CMK (cell line): ENCODE data around the gene ZNF488.
A peak's percentile ranks its signal among the peaks of the same experiment; 100 is the strongest.

ENCODE experiments used
- DNase-seq: peaks from one replicate; pipeline ENCODE4 v3.0.0-alpha.2; 2010; ENCODE audit warnings: low read depth

The ZNF488 gene

DNA sequence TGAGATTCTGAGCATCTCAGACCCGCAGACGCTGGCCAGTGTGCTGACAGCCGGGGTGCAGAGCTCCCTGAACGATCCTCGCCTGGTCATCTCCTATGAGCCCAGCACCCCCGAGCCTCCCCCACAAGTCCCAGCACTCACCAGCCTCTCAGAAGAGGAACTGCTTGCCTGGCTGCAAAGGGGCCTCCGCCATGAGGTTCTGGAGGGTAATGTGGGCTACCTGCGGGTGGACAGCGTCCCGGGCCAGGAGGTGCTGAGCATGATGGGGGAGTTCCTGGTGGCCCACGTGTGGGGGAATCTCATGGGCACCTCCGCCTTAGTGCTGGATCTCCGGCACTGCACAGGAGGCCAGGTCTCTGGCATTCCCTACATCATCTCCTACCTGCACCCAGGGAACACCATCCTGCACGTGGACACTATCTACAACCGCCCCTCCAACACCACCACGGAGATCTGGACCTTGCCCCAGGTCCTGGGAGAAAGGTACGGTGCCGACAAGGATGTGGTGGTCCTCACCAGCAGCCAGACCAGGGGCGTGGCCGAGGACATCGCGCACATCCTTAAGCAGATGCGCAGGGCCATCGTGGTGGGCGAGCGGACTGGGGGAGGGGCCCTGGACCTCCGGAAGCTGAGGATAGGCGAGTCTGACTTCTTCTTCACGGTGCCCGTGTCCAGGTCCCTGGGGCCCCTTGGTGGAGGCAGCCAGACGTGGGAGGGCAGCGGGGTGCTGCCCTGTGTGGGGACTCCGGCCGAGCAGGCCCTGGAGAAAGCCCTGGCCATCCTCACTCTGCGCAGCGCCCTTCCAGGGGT is 35.2 kb downstream of the ZNF488 start:
- no peak for DNase-seq

DNA sequence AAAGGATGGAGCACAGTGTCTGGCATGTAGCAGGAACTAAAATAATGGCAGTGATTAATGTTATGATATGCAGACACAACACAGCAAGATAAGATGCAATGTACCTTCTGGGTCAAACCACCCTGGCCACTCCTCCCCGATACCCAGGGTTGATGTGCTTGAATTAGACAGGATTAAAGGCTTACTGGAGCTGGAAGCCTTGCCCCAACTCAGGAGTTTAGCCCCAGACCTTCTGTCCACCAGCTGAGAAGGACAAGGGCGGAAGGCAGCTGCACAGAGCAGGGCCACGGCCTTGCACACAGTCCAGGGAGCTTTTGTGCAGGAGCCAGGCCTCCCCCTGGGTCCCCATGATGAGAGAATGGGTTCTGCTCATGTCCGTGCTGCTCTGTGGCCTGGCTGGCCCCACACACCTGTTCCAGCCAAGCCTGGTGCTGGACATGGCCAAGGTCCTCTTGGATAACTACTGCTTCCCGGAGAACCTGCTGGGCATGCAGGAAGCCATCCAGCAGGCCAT is 35.9 kb downstream of the ZNF488 start, which contains the start of gene RBP3:
Gene RBP3 (plus strand): TSS at position 226 of the 514 bp plus-strand sequence. CDS start 122 bp downstream, at position 348.
- DNase-seq = no peak

DNA sequence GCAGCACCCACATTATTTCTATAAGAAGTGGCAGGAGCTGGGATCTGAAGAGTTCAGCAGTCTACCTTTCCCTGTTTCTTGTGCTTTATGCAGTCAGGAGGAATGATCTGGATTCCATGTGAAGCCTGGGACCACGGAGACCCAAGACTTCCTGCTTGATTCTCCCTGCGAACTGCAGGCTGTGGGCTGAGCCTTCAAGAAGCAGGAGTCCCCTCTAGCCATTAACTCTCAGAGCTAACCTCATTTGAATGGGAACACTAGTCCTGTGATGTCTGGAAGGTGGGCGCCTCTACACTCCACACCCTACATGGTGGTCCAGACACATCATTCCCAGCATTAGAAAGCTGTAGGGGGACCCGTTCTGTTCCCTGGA is 36.8 kb downstream of the ZNF488 start:
- DNase-seq = no peak

DNA sequence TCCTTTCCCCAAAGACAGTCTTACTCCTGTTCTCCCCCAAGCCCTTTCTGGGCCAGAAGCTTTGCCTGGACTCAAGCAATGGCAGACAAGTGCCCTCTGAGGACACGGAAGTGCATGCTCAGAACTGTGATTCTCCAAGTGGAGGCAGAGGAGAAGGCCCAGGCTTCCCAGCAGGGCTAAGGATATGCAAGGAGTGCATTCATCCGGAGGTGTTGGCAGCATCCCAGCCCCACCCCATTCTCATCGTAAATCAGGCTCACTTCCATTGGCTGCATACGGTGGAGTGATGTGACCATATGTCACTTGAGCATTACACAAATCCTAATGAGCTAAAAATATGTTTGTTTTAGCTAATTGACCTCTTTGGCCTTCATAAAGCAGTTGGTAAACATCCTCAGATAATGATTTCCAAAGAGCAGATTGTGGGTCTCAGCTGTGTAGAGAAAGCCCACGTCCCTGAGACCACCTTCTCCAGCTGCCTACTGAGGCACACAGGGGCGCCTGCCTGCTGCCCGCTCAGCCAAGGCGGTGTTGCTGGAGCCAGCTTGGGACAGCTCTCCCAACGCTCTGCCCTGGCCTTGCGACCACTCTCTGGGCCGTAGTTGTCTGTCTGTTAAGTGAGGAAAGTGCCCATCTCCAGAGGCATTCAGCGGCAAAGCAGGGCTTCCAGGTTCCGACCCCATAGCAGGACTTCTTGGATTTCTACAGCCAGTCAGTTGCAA is 37.4 kb downstream of the ZNF488 start:
- DNase-seq = no peak

DNA sequence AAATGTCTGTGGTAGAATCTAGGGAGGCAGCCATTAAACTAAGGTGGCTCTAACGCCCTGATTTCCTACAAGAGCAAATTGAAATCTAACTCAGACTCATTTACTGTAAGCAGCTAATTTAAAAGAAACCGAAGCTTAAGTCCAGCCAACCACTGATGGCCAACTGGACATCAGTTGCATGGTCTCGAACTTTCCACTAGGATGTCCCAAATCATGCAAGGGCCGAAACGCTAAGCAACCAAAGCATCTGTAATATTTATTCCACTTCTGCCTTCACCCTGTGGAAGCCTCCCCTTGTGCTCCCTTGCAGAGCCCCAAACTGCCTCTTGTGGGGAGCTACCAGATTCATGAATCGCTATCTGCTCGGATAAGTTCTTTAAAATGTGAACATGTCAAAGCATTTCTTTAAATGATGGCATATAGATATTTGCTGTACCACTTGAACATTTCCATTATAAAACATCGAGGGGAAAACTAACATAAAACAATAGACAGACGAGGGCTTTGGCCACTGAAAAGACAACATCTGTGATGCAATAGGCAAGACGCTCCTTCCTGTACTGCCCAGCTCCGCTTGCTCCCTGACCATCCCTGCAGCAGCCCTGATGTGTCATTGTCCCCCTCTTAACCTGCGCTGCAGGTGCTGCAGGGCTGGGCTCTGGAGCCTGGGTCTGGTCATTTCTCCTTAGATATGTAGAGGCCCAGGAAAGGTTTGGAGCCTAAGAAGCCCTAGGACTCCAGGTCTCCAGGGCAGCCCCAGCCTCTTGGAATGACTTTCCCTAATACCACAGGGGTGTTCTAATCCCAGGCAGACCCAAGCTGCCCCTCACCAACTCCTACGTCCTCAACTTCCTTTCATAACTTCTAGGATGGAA is 38.9 kb downstream of the ZNF488 start:
- no peak for DNase-seq

DNA sequence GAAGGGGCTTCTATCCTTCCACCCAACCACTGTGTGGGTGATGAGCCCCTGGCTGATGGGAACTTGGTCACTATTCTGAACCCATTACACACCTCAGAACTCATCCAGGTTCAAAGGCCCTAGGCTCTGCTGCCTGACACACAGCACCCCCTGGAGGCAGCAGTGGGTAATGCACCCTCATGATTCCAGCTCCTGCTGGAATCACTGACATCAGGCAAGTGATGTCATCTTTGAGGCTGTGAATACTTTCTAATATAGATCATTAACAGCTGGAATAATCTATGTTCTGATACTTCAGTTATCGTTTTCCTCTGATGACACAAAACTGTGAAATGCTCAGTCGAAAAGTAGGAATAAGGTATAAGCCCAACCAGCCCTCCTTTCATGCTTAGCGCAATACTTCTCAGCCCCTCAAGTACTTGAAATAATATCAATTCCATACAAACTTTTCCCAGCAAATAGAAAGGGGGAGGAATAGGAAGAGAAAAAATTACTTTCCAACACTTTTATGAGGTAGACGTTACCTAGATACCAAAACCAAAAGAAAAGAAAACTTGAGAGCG is 43.4 kb downstream of the ZNF488 start:
- peak; percentile 40 for DNase-seq

DNA sequence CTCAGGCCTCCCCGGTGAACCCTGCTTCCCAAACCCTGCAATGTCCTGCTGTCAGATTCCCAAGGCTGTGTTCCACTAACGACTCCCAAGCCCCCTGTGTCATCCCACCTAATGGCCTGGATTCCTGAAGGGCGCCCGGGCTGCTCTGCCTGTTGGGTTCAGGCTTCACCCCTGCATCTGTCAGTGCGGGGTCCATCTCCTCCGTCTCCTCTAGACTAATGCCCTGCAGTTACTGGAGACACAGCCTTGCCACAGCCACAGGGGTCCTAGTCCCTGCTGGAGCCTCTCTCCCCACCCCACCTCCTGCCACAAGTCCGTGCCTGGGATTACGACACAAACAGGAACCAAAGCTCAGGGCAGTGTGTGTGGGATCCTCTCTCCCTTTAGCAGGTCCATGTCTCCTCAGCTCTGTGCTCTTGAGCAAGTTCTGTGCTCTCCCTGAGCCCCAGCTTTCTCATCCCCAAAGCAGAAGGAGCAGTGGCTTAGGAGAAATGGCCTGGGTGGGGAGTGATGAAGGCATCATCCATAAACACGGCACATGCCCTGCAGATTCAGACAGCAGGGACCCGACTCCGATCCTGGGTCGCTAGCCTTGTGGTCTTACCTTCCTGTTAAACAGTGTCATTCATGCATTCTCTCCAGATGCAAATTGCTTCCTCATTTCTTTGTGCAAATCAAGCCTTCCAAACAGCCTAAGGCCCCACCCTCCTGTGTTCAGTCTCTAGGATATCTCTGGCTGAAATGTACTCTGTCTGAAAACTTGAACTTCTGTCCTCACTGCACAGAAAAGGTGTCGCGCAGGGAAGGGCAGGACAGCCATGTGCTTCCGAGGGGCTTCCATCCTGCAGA is 44.1 kb downstream of the ZNF488 start:
- no peak for DNase-seq

DNA sequence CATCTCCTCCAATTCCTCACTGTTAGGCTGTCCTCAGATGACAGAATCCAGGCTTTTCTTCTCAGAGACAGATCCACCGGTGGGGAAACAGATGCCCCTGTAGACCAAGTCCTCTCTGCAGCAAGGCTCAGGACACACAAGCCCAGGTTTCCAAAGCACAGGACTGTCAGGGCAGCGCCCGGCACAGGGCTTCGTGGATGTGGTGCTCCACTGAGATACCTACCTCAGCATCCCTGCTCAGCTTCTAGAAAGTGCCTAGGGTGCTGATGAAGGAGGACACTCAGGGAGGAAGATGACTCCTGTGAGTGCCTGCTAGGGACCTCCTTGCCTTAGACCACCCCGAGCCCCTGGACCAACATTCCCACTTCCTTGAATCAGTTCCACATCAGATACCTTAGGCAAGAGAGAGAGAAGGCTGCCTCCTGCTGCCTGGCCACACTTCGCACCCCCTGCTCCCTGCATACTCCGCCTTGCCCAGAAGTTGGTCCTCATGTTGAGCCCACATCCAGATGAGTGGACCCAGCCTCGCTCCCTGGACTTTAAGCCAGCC is 44.8 kb downstream of the ZNF488 start:
- no peak for DNase-seq

DNA sequence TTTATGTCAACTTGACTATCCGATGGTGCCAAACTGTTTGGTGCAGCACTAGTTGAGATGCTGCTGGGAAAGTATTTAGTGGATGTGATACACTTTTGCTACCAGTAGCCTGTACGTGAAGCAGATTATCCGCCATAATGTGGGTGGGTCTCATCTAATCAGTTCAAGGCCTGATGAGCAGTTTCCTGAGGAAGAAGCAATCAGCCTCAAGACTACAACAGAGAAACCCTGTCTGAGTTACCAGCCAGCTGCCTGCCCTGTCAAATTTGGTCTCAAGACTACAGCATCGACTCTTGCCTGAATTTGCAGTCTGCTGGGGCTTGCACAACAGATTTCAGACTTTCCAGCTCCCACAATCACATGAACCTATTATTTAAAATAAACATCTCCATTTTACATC is 46.8 kb downstream of the ZNF488 start:
- DNase-seq = no peak

DNA sequence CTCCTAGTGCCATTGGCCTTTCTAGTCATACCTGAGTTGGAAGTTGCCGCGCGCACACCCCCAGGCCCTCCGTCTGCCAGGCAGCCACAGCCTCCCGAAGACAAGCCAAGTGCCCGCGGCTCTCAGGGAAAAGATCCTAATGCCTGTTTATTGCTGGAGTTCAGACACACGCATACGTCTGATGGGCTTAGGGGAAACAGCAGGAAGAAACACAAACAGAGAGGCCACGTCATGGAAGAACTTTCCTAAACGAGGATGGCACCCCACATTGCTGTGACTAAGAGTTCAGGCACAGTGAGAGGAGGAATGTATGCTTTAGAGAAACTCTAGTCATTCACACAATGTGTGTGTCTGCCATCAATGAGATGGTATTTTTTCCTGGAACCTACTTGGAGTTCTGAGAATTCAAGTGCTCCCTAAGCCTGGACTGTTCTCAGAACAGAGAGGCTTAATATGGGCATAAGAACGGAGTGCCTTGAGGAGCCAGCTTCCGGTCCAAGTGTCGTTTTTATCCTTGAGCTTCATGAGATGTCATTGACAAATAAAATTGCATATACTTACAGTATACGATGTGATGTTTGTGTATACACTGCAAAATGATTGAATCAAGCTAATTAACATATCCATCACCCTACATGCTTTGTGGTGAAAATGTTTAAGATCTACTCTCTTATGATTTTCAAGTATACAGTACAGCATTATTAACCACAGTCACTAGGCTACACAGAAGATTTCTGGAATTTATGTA is 47.5 kb downstream of the ZNF488 start:
- DNase-seq = peak; percentile 5

DNA sequence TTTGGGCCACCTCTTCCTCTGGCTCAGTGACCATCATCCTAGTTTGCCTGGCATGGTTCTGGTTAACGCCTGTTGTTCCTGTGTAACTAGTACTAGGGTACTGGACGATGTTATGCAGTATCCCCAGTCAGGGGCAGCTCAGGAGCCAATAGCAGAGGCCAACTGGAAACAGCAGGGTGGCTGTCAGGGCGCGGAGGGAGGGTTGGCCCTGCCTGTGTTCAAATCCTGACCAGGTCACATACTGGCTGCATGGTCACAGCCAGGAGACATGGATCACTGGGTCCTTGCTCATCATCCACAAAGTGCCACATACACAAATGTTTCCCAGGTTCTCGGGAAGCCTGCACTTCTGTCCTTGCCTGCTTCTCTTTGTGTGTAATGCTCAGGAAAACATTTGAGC is 48.2 kb downstream of the ZNF488 start:
- no peak for DNase-seq

DNA sequence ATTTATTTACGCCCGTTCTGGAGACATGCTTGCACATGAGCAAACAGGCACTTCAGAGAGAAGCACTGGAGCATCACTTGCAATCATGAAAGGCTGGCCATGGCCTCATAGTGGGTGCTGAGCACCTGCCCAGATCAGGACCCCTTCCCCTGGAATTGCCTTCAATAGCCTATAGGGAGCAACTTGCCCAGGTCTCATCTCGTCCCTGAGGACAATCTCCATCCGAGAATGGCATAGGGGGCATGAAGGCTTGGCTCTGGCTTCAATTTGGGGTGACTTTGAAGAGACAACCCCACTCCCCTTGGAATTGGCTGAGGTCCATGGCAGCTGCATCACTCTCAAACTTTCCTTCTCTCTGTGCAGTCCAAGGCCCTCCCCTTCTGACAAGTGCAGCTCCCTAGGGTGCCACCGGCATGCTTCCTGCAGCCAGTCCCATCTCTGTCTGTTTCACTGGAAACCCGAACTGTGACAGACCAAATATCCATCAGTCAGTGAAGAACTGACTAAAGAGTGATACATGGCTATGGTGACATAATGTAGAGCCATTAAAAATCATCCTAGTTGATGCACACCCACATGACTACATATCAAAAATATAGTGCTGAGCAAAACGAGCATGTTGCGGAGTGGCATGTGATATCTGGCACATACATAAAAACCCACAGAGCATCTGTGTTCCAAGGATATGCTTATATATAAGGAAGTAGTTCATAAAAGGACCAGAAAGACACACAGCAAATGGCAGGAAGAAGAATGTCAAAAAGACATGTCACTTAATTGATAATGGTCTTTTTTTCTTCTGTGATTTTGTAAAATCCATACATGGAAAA is 49.4 kb downstream of the ZNF488 start:
- no peak for DNase-seq

DNA sequence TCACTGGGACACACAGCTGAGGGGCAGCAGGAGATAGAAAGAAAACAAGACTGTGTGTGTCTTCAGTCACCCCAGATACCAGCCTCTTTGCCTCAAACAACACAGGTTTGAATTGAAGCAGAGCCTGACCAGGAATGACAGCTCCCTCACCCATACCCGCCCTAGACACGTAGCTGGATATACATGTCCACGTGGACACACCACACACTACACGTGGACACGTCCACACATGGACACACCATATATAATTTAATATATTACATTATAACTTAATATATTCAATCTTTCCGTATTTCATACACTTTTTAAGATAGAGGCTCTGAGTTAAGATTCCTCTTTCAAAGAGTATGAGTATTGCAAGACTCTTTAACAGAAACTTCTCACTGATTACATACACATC is 50.6 kb downstream of the ZNF488 start:
- DNase-seq = no peak

DNA sequence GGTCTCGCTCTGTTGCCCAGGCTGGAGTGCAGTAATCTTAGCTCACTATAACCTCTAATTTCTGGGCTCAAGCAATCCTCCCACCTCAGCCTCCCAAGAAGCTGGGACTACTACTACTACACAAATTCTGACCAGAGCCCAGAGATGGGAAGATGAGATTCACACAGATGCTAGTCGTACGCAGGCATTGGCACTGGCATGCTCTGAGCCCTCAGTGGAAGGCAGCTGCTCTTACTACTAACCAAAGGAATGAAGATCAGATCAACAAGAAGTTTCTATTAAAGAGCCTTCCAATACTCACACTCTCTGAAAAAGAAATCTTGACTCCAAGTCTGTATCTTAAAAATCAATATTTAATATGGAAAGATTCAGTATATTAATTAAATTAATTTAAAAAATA is 51.1 kb downstream of the ZNF488 start:
- DNase-seq = no peak

DNA sequence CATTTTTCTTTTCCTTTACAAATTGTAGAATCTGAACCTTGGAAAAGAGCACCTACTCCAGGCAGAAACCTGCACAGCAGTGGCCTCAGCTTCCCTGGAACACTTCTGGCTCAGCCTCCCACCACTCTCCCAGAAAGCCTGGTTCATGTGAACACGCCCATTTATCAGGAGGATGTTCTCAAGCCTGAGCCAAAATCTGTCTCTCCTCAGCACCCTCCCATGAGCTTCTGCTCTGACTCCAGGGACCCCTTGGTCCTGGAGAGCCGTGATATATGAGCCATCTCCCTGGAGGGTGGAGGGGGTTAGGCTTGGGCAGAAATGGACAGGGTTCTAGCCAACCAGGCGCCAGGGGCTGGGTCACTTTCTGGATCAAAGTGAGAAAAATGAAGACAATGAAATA is 51.7 kb downstream of the ZNF488 start:
- no peak for DNase-seq

DNA sequence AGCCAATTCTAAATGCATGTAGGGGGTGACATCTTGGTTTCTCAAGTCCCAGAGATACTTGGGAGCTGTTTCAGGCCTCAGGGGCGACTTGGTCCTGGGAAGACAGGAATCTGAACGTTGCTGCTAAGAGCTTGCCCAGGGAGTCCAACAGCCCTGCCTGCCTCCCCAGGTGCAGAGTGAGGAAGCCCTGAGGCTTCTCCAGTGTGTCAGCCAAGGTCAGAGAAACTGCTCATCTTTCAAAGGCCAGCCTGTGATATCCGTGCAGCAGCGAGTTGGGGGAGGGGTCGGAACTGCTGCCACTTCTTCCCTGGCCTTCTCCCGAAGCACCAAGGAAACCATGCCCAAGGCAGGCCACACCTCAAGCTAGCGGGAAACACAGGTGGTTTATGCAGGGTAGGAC is 52.1 kb downstream of the ZNF488 start:
- no peak for DNase-seq

DNA sequence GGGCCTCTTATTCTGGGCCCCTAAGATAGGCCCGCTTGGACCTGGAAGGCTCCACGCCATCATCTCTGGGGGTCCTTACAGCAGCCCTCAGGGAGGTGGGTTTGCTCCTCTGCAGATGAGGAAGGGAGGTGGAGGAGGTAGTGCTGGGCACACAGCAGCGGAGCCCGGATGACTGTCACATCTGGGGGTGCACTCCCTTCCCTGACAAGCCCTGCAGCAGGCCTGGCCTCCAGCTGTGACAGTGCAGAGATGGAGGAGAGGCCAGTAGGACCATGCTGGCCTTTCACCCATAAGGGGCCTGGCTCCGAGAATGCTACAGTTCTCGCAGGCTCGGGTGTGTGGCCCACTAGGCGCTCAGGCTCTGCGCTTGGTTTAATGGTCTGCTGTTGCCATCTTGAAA is 52.6 kb downstream of the ZNF488 start:
- no peak for DNase-seq

DNA sequence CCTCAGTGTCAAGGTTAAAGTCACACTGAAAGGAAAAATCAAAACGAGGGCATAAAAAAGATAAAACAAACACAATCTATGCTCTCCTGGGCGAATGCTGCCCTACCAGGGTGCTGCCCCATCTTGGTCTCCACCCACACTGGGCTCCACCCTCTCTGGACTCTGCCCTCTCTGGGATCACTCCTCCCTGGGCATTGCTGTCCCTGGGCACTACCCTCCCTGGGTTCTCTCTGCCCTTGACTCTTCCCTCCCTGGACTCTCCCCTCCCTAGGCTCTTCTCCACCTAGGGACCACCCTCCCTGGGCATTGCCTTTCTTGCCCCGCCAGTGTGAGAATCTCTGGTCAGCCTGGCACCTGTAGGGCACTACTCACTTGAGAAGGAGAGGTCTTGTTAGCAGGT is 53.3 kb downstream of the ZNF488 start:
- no peak for DNase-seq

DNA sequence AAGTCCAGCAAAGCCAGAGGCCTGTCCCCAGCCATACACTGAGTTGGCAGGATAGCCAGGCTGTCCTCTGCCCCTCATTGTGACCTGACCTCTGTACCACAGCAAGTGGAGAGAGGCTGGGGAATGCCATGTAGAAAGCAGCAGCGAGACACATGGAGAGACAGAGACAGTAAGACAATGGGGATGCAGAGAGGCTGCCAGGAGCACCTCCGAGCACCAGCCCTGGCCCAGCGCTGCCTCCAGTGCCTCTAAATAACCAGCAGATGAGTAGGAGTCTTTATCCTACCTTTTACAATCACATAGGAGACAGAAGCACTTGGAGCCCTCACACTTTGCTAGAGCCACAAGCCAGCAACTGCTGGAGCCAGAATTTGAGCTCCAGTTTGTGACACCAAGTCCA is 53.7 kb downstream of the ZNF488 start:
- DNase-seq = no peak
